GM18519 (cell line): Measurements from ENCODE around the gene ACCS.
A peak's percentile ranks its signal among the peaks of the same experiment; 100 is the strongest.

Experiments used
- ATAC-seq: cut with Tn5 transposase; IDR thresholded peaks from one replicate; pipeline ENCODE4 v1.9.1; 2021; ENCODE audit warnings: mild to moderate bottlenecking, moderate library complexity; ENCODE audit not compliant: unreplicated experiment, low FRiP score

ACCS gene

GRCh38 chr11:44083906-44084305 is 17.8 kb downstream of the ACCS start:
- no peak for ATAC-seq

GRCh38 chr11:44085330-44085729 is 19.3 kb downstream of the ACCS start:
- ATAC-seq = no peak

- ATAC-seq = no peak
Measured at GRCh38 chr11:44088377-44088776, 22.3 kb downstream of the ACCS start.

GRCh38 chr11:44088871-44089270 is 22.8 kb downstream of the ACCS start:
- ATAC-seq = no peak

GRCh38 chr11:44090539-44090938 is 24.5 kb downstream of the ACCS start:
- no peak for ATAC-seq

- ATAC-seq = no peak
Measured at GRCh38 chr11:44094260-44094868, 28.3 kb downstream of the ACCS start.

- peak; percentile 88 for ATAC-seq
Measured at GRCh38 chr11:44095506-44096359, 29.7 kb downstream of the ACCS start, which contains the start of gene EXT2. TSS of gene EXT2 (plus strand) at chr11:44095678. CDS start at chr11:44107713, 12,035 bp downstream.

- no peak for ATAC-seq
Measured at GRCh38 chr11:44096360-44097185, 30.5 kb downstream of the ACCS start.

GRCh38 chr11:44097821-44098220 is 31.8 kb downstream of the ACCS start:
- ATAC-seq = no peak

- ATAC-seq = no peak
Measured at GRCh38 chr11:44101098-44101497, 35.0 kb downstream of the ACCS start.

GRCh38 chr11:44104481-44105294 is 38.6 kb downstream of the ACCS start:
- no peak for ATAC-seq

- no peak for ATAC-seq
Measured at GRCh38 chr11:44108260-44108659, 42.2 kb downstream of the ACCS start.

GRCh38 chr11:44110231-44110679 is 44.2 kb downstream of the ACCS start:
- peak; percentile 88 for ATAC-seq

GRCh38 chr11:44112091-44112821 is 46.2 kb downstream of the ACCS start:
- no peak for ATAC-seq

GRCh38 chr11:44113018-44113417 is 46.9 kb downstream of the ACCS start:
- no peak for ATAC-seq

GRCh38 chr11:44113572-44113971 is 47.5 kb downstream of the ACCS start:
- no peak for ATAC-seq

- ATAC-seq = no peak
Measured at GRCh38 chr11:44116234-44116830, 50.3 kb downstream of the ACCS start.

GRCh38 chr11:44120169-44120568 is 54.1 kb downstream of the ACCS start:
- no peak for ATAC-seq

- no peak for ATAC-seq
Measured at GRCh38 chr11:44125598-44125997, 59.5 kb downstream of the ACCS start.
